Natural killer cell (primary cell): ENCODE measurements around the gene VASP. TPM values are rescaled to one million over a fixed set of nuclear protein-coding genes. Genes with fewer than 3 reads are reported as not detected.

ENCODE experiments used
- ATAC-seq, 3 donors: fragments of 150-1000 bp in 2 of 3; fragments of 200-7000 bp in 1 of 3; cut with Tn5 transposase; 1 replicate in 1 of 3; 2 replicates in 2 of 3; pipeline ENCODE4 v1.10.0; 2021; ENCODE audit warnings: mild to moderate bottlenecking in 2 of 3, moderate library complexity in 2 of 3
- DNase-seq, 2 donors: peaks; one replicate each; pipeline versions ENCODE4 v3.0.0 to v3.0.0-alpha.2; 2013 to 2021; ENCODE audit warnings: mixed read lengths in 1 of 2
- H3K27ac ChIP-seq: one replicate; pipeline ENCODE4 v1.5.1; 2013; ENCODE audit warnings: mild to moderate bottlenecking, low read length
- H3K27me3 ChIP-seq: one replicate; pipeline ENCODE4 v1.6.1; 2013; ENCODE audit warnings: low read length; ENCODE audit not compliant: control insufficient read depth, insufficient read depth
- H3K36me3 ChIP-seq: one replicate; pipeline ENCODE4 v1.6.1; 2013; ENCODE audit warnings: low read length; ENCODE audit not compliant: control insufficient read depth, insufficient read depth
- H3K4me1 ChIP-seq: one replicate; pipeline ENCODE4 v1.6.1; 2013; ENCODE audit warnings: low read length; ENCODE audit not compliant: control insufficient read depth, insufficient read depth
- H3K4me3 ChIP-seq: one replicate; pipeline ENCODE4 v1.5.1; 2013; ENCODE audit warnings: low read length
- H3K9me3 ChIP-seq: one replicate; pipeline ENCODE4 v1.6.1; 2013; ENCODE audit warnings: low read length; ENCODE audit not compliant: control insufficient read depth, insufficient read depth
- H3K27ac Mint-ChIP-seq, 2 donors: one replicate each; pipeline ENCODE4 v1.8.0; 2022; ENCODE audit warnings: mild to moderate bottlenecking in 2 of 2, mixed read lengths in 2 of 2, moderate library complexity in 1 of 2
- H3K27me3 Mint-ChIP-seq, 2 donors: one replicate each; pipeline ENCODE4 v1.8.0; 2022; ENCODE audit warnings: low read depth in 2 of 2, mixed read lengths in 2 of 2
- H3K36me3 Mint-ChIP-seq: one replicate; pipeline ENCODE4 v1.8.0; 2022; ENCODE audit warnings: mixed read lengths
- H3K4me1 Mint-ChIP-seq, 2 donors: one replicate each; pipeline ENCODE4 v1.8.0; 2022; ENCODE audit warnings: mixed read lengths in 2 of 2
- H3K4me3 Mint-ChIP-seq: one replicate; pipeline ENCODE4 v1.8.0; 2022; ENCODE audit warnings: mild to moderate bottlenecking, moderate library complexity, mixed read lengths
- H3K9me3 Mint-ChIP-seq, 2 donors: one replicate each; pipeline ENCODE4 v1.8.0; 2022; ENCODE audit warnings: mixed read lengths in 2 of 2
- WGBS: methylation state at CpG from one replicate; pipeline ENCODE4 v1.1.7; 2013; ENCODE audit warnings: missing lambda C conversion rate; ENCODE audit not compliant: insufficient coverage; 5-methylcytosine and 5-hydroxymethylcytosine counted together
- intact Hi-C: fragments of 100-400 bp; cut with micrococcal nuclease; formaldehyde crosslinking; loops from one replicate; pipeline ENCODE4 v1.14.2; 2022
- total RNA-seq, 4 donors: library from RNA; stranded (reverse); fragments of 120-200 nt in 1 of 4; gene quantifications; one replicate each; pipeline versions ENCODE4 v1.2.3 to v1.2.4, GENCODE V29; 2013 to 2022
- TF ChIP-seq, protein P1 (sequence below): fragments of 200-600 bp; IDR thresholded peaks from one replicate; pipeline ENCODE4 v1.8.0; 2022; ENCODE audit warnings: antibody characterized with exemption

The VASP gene
- total RNA-seq, 3 donors from 2014 or later (not counting 1 experiment from before 2014, with no cell fraction given) = 192 to 244 (median 237) TPM

DNA sequence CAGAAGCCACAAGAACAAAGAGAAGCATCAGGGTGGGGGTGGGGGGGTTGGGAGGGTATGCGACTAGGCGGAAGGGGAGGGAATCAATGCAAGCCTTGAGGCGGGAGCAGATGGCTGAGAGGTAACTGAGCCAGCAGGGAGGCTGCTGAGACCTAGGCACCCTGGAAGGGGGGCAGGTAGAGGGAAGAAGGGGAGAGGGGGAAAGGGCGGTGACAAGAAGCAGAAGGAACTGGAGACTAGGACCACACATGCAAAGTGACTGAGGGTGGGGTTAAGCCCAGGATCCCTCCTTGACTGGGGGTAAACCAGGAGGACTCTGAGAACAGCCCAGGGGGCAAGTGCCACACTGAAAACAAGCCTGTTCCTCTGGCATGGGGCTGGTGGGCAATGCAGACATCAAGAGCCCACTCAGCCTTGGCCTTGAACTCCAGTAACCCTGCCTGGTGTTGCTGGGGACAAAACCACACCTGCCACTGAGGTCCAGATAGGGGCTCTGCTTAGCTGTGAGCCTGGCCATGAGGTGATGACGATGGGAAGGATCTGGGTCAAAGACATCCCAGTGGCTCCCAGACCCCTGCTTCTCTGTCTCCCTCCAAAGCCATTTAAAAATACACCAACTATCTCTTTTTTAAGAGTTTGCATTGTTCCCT, 57.0 kb downstream of the VASP start:
- H3K36me3 Mint-ChIP-seq = no peaks in the 10 kb centered on the region
- H3K4me3 Mint-ChIP-seq = no peak overlapping the region
- no peaks in the 10 kb centered on the region for H3K27me3 Mint-ChIP-seq
- Histone ChIP-seq H3K4me1 (peaks cover 15% of the 10 kb centered on the region), H3K9me3 (no peaks in the 10 kb centered on the region), H3K4me3 (no peak overlapping the region), H3K36me3 (no peaks in the 10 kb centered on the region), H3K27me3 (no peaks in the 10 kb centered on the region), H3K27ac (no peak overlapping the region)
- H3K9me3 Mint-ChIP-seq = no peaks in the 10 kb centered on the region
- ATAC-seq = no peak
- TF ChIP-seq, protein P1, sequence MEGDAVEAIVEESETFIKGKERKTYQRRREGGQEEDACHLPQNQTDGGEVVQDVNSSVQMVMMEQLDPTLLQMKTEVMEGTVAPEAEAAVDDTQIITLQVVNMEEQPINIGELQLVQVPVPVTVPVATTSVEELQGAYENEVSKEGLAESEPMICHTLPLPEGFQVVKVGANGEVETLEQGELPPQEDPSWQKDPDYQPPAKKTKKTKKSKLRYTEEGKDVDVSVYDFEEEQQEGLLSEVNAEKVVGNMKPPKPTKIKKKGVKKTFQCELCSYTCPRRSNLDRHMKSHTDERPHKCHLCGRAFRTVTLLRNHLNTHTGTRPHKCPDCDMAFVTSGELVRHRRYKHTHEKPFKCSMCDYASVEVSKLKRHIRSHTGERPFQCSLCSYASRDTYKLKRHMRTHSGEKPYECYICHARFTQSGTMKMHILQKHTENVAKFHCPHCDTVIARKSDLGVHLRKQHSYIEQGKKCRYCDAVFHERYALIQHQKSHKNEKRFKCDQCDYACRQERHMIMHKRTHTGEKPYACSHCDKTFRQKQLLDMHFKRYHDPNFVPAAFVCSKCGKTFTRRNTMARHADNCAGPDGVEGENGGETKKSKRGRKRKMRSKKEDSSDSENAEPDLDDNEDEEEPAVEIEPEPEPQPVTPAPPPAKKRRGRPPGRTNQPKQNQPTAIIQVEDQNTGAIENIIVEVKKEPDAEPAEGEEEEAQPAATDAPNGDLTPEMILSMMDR = no peak
- peaks cover 0 to 7% of the 10 kb centered on the region in 2 donors for H3K4me1 Mint-ChIP-seq
- peak in 1 of 2 donors; percentile 34 for DNase-seq
- intact Hi-C loops = loop anchor here (10.0 kb wide), 1 partner anchor 139 kb away; the partner anchor contains the start of gene ERCC1
- WGBS = 71% methylated on average over 5 of the region's 5 CpGs
- H3K27ac Mint-ChIP-seq = no peak overlapping the region

DNA sequence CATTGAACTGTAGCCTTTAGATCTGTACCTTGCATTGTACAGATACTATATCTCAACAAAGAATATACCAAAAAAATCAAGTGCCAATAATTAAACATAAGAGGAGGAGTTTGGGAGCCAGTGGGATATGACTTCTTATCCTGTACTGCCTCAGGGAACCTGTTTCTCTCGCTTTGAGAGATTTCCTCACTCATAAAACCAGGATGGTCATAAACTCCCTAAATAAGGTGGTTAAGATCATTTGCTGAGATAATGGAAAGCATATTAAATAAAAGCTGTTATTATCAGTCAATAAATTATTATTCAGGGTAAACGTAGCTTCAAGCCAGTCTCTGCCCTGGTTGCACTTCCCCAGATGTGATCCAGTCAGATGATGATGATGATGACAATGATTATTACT, 60.3 kb downstream of the VASP start:
- ATAC-seq = no peak
- H3K9me3 Mint-ChIP-seq = no peaks in the 10 kb centered on the region
- WGBS = 80% methylated on average over 1 of the region's 2 CpGs
- Histone ChIP-seq H3K27ac (no peak overlapping the region), H3K27me3 (no peaks in the 10 kb centered on the region), H3K9me3 (no peaks in the 10 kb centered on the region), H3K36me3 (no peaks in the 10 kb centered on the region), H3K4me1 (peaks cover 11% of the 10 kb centered on the region), H3K4me3 (no peak overlapping the region)
- peaks cover 5 to 8% of the 10 kb centered on the region in 2 donors for H3K4me1 Mint-ChIP-seq
- no peak for DNase-seq
- intact Hi-C loops = loop anchor here (10.0 kb wide), 1 partner anchor 143 kb away; the partner anchor contains the start of gene ERCC1
- H3K4me3 Mint-ChIP-seq = no peak overlapping the region
- H3K27me3 Mint-ChIP-seq = no peaks in the 10 kb centered on the region
- H3K27ac Mint-ChIP-seq = no peak overlapping the region
- no peaks in the 10 kb centered on the region for H3K36me3 Mint-ChIP-seq
- TF ChIP-seq, protein P1 = no peak

DNA sequence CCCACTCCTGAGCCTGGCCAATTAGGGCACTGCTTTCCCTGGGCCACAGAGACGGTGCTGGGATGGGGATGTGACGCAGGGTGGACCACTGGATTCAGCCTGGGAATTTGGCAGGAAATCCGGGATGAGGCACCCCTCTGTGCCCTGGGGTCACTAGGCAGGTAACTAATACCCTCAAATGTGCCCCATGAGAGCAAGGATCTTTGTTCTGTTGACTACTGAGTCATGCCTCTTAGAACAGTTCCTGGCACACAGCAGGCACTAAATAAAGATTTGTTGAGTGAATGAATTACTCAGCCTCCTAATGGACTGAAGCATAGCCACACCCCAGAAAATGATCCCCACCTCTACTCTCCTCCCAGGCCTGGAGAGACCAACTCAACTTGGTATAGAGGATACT, 61.5 kb downstream of the VASP start:
- WGBS = 95% methylated on average over 3 of the region's 3 CpGs
- Mint-ChIP-seq H3K4me1 (peaks cover 8 to 9% of the 10 kb centered on the region in 2 donors), H3K27ac (no peak overlapping the region), H3K27me3 (no peaks in the 10 kb centered on the region), H3K36me3 (no peaks in the 10 kb centered on the region), H3K4me3 (no peak overlapping the region), H3K9me3 (no peaks in the 10 kb centered on the region)
- Histone ChIP-seq H3K4me3 (no peak overlapping the region), H3K27me3 (no peaks in the 10 kb centered on the region), H3K36me3 (no peaks in the 10 kb centered on the region), H3K9me3 (no peaks in the 10 kb centered on the region), H3K27ac (no peak overlapping the region), H3K4me1 (peaks cover 4% of the 10 kb centered on the region)
- intact Hi-C loops = loop anchor here (10.0 kb wide), 1 partner anchor 144 kb away; the partner anchor contains the start of gene ERCC1
- no peak for ATAC-seq
- DNase-seq = no peak
- TF ChIP-seq, protein P1 = no peak
